ENCODE results near the gene TCF19. TPM values are rescaled to one million over a fixed set of nuclear protein-coding genes. Genes with fewer than 3 reads are reported as not detected.

TCF19 gene
- total and polyA plus RNA-seq, 10 of the 15 experiments (the other 5 are each of a cell fraction or from before 2014, with no cell fraction given): 7.7 to 103 (median 53.3) TPM

DNA sequence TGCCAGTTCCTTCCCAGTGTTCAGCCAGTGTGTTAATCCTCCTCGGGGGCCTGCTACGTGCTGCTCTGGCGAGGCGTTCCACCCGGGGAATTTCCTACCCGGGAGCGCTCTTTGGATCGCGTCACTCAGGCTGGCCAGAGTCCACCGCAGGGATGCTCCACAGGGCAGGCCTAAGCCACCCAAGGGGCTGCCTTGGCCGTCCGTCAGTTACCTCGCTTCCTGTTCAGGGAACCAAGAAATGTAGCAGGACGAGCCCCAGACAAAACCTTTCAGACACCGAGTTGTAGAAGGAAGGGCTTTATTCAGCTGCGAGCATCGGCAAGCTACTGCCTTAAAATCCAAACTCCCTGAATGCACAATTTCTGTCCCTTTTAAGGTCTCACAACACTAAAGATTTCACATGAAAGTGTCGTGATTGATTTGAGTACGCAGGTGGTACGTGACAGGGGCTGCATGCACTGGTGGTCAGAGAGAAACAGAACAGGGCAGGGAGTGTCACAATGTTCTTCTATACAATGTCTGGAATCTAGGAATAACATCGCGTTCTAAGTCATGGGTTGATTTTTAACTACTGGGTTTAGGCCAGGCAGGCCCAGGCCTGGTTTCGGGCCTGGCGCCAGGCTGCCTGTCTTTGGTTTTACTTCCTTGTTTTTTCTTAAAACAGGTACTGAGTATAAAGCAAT, 27.8 kb downstream of the TCF19 start:
- ChIA-PET POLR2A (interaction anchor here (0.7 to 1.3 kb wide), 4 partner anchors 16 to 355 kb away, joined by 3 to 5 read pairs (median 3); partner anchors contain the start of gene TCF19), SMC1A (ENCODE audit: uncharacterized antibody, unreplicated experiment) (no interaction called here), RAD21 (ENCODE audit: unreplicated experiment) (interaction anchor here (1.8 kb wide), 1 partner anchor 28 kb away, joined by 4 read pairs; the partner anchor contains the start of genes CCHCR1 and TCF19), CTCF (interaction anchor here (1.0 to 14.6 kb wide), 3 partner anchors 11 to 49 kb away, joined by 3 to 326 read pairs (median 4); partner anchors contain the start of gene PSORS1C2)
- no peak for DNase-seq (ENCODE audit: low read depth, low spot score)
- H3K9me3 ChIP-seq (replicated peaks; ENCODE audit: control insufficient read depth, insufficient read depth, low read length): no peaks in the 10 kb centered on the region
- 46% methylated on average over 23 of the region's 24 CpGs for WGBS (ENCODE audit: insufficient coverage, insufficient replicate concordance, low lambda C conversion rate, missing lambda C conversion rate)
- no peaks in the 10 kb centered on the region; the same call in none of the 2 replicates for H3K79me2 ChIP-seq (ENCODE audit: control insufficient read depth, insufficient read depth, low read length)
- no peak for FAIRE-seq
- H3K4me2 ChIP-seq (ENCODE audit: control insufficient read depth, insufficient read depth): peak overlapping the region; percentile 96
- no peaks in the 10 kb centered on the region for H3K36me3 ChIP-seq (ENCODE audit: control insufficient read depth in 2 of 2, insufficient read depth in 2 of 2, low read length in 1 of 2)
- peaks cover 21% of the 10 kb centered on the region for H3K4me1 ChIP-seq (ENCODE audit: control insufficient read depth, insufficient read depth, low read length)
- intact Hi-C loops (cut with micrococcal nuclease; ENCODE audit: unreplicated experiment) (no loop called here), in situ Hi-C loops (cut with MboI) (no loop called here)
- peak overlapping the region; percentile 54; the same call in 1 of the 2 replicates for H3K4me3 ChIP-seq
- H4K20me1 ChIP-seq (ENCODE audit: control insufficient read depth, insufficient read depth): no peaks in the 10 kb centered on the region
- TSS peak; percentile 76 for BruUV-seq (replicated peaks)
- H3K27ac ChIP-seq (ENCODE audit: control insufficient read depth, insufficient read depth): peak overlapping the region; percentile 96
- ATAC-seq: peak; percentile 45
- H3K9ac ChIP-seq (ENCODE audit: control insufficient read depth, insufficient read depth, low read length): peak overlapping the region; percentile 89
- H2AFZ ChIP-seq (ENCODE audit: control insufficient read depth, low read depth, low read length): peak overlapping the region; percentile 90
- H3K27me3 ChIP-seq (replicated peaks in 1 of 2; ENCODE audit: control insufficient read depth in 2 of 2, insufficient read depth in 2 of 2, low read length in 1 of 2): no peaks in the 10 kb centered on the region
- no peak for TF ChIP-seq IRF4 (IDR thresholded peaks at IDR 0.05; ENCODE audit: low read depth, low read length)
- TF ChIP-seq CEBPB (IDR thresholded peaks at IDR 0.05; ENCODE audit: borderline replicate concordance in 1 of 2, low read depth in 2 of 2, low read length in 2 of 2): no peak
- TF ChIP-seq CHD1 (IDR thresholded peaks at IDR 0.05; ENCODE audit: low read depth, low read length): no peak
- TF ChIP-seq SPI1 (IDR thresholded peaks at IDR 0.05; ENCODE audit: borderline replicate concordance, insufficient read depth, low read depth, low read length): no peak
- TF ChIP-seq TBL1XR1 (IDR thresholded peaks at IDR 0.05; ENCODE audit: low read depth, low read length): no peak
- TF ChIP-seq HCFC1 (IDR thresholded peaks at IDR 0.05; ENCODE audit: low read length): no peak
- TF ChIP-seq NBN (IDR thresholded peaks at IDR 0.05): 0 out of 2 replicates have a peak, but pooled peaks have one; percentile 24
- no peak for TF ChIP-seq NFIC (IDR thresholded peaks at IDR 0.05; ENCODE audit: low read depth, low read length)
- TF ChIP-seq CBX3 (IDR thresholded peaks at IDR 0.05; ENCODE audit: borderline replicate concordance, low read depth): no peak
- TF ChIP-seq IKZF1 (conservative IDR thresholded peaks at IDR 0.05): peak; percentile 36
- no peak for TF ChIP-seq E2F4 (IDR thresholded peaks at IDR 0.05; ENCODE audit: low read depth, low read length)
- TF ChIP-seq, protein P1, sequence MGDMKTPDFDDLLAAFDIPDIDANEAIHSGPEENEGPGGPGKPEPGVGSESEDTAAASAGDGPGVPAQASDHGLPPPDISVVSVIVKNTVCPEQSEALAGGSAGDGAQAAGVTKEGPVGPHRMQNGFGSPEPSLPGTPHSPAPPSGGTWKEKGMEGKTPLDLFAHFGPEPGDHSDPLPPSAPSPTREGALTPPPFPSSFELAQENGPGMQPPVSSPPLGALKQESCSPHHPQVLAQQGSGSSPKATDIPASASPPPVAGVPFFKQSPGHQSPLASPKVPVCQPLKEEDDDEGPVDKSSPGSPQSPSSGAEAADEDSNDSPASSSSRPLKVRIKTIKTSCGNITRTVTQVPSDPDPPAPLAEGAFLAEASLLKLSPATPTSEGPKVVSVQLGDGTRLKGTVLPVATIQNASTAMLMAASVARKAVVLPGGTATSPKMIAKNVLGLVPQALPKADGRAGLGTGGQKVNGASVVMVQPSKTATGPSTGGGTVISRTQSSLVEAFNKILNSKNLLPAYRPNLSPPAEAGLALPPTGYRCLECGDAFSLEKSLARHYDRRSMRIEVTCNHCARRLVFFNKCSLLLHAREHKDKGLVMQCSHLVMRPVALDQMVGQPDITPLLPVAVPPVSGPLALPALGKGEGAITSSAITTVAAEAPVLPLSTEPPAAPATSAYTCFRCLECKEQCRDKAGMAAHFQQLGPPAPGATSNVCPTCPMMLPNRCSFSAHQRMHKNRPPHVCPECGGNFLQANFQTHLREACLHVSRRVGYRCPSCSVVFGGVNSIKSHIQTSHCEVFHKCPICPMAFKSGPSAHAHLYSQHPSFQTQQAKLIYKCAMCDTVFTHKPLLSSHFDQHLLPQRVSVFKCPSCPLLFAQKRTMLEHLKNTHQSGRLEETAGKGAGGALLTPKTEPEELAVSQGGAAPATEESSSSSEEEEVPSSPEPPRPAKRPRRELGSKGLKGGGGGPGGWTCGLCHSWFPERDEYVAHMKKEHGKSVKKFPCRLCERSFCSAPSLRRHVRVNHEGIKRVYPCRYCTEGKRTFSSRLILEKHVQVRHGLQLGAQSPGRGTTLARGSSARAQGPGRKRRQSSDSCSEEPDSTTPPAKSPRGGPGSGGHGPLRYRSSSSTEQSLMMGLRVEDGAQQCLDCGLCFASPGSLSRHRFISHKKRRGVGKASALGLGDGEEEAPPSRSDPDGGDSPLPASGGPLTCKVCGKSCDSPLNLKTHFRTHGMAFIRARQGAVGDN (IDR thresholded peaks at IDR 0.05): 0 out of 2 replicates have a peak, but pooled peaks have one; percentile 28
- no peak for TF ChIP-seq EED (IDR thresholded peaks at IDR 0.05; ENCODE audit: low read depth)
- TF ChIP-seq IRF5 (IDR thresholded peaks at IDR 0.05; ENCODE audit: borderline replicate concordance): no peak
- peak; percentile 37; the same call in 1 of the 2 replicates for TF ChIP-seq DPF2 (IDR thresholded peaks at IDR 0.05)
- TF ChIP-seq PKNOX1 (IDR thresholded peaks at IDR 0.05): peak; percentile 51

Measured in GM12878 (cell line).